IgD-negative memory B cell (primary cell): ENCODE measurements around the gene VPS4B. TPM values are rescaled to one million over a fixed set of nuclear protein-coding genes. Genes with fewer than 3 reads are reported as not detected.

ENCODE experiments used
- H3K27ac Mint-ChIP-seq, 3 donors: one replicate each; pipeline ENCODE4 v1.8.0; 2020 to 2022; ENCODE audit warnings: mild to moderate bottlenecking in 3 of 3, mixed read lengths in 3 of 3, moderate library complexity in 1 of 3
- H3K27me3 Mint-ChIP-seq: one replicate; pipeline ENCODE4 v1.8.0; 2021; ENCODE audit warnings: mixed read lengths
- H3K36me3 Mint-ChIP-seq: one replicate; pipeline ENCODE4 v1.8.0; 2020; ENCODE audit warnings: mild to moderate bottlenecking, mixed read lengths
- H3K4me1 Mint-ChIP-seq, 3 donors: one replicate each; pipeline ENCODE4 v1.8.0; 2020 to 2022; ENCODE audit warnings: mixed read lengths in 3 of 3, mild to moderate bottlenecking in 1 of 3
- H3K4me3 Mint-ChIP-seq, 4 donors: one replicate each; pipeline ENCODE4 v1.8.0; 2020 to 2022; ENCODE audit warnings: mild to moderate bottlenecking in 4 of 4, mixed read lengths in 4 of 4, moderate library complexity in 3 of 4
- H3K9me3 Mint-ChIP-seq, 3 donors: one replicate each; pipeline ENCODE4 v1.8.0; 2020 to 2021; ENCODE audit warnings: mixed read lengths in 3 of 3, mild to moderate bottlenecking in 1 of 3
- polyA plus RNA-seq: library from polyadenylated mRNA; unstranded; fragments of 300-500 nt; fragmentation: Illumina TruSeq; gene quantifications from one replicate; pipeline ENCODE4 v1.2.3, GENCODE V29; 2021

The VPS4B gene
- polyA plus RNA-seq, 1 donor from 2014 or later: 66.0 TPM

DNA sequence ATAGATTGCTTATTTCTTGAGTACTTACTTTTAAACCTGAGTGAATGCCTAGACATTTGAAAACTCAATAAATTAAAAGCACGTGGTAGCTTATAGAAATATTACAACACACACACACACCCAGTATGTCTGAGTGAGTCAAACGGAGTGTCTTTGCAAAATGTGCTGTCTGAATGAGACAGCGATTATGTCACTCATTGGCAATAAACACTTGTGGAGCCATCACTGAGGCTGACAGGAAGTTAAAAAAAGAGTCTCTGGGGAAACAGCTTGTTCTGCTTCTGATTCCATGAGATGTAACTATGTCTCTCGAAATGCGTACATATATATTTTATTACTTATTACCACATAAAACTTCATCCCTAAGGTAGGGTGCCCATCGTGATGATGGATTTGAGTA, 22.3 kb upstream of the VPS4B start:
- Mint-ChIP-seq H3K9me3 (no peaks in the 10 kb centered on the region), H3K4me3 (no peak overlapping the region), H3K27ac (peak overlapping the region in 1 of 3 donors; percentile 16)

GRCh38 chr18:63443829-63444228, 21.6 kb upstream of the VPS4B start:
- H3K27me3 Mint-ChIP-seq: no peaks in the 10 kb centered on the region
- no peaks in the 10 kb centered on the region for H3K9me3 Mint-ChIP-seq
- no peak overlapping the region for H3K27ac Mint-ChIP-seq
- no peaks in the 10 kb centered on the region for H3K36me3 Mint-ChIP-seq
- H3K4me3 Mint-ChIP-seq: peak overlapping the region in 1 of 4 donors; percentile 49
- peaks cover 8 to 13% (median 10%) of the 10 kb centered on the region in 3 donors for H3K4me1 Mint-ChIP-seq

More for the DNA sequence above, 22.3 kb upstream of the VPS4B start:
- no peaks in the 10 kb centered on the region for H3K27me3 Mint-ChIP-seq
- peaks cover 7 to 12% (median 10%) of the 10 kb centered on the region in 3 donors for H3K4me1 Mint-ChIP-seq
- H3K36me3 Mint-ChIP-seq: no peaks in the 10 kb centered on the region

GRCh38 chr18:63440881-63441280, 18.6 kb upstream of the VPS4B start:
- Mint-ChIP-seq H3K4me3 (no peak overlapping the region), H3K36me3 (no peaks in the 10 kb centered on the region), H3K27me3 (peaks cover 5% of the 10 kb centered on the region), H3K9me3 (no peaks in the 10 kb centered on the region), H3K4me1 (peaks cover 8 to 13% (median 10%) of the 10 kb centered on the region in 3 donors), H3K27ac (no peak overlapping the region)

DNA sequence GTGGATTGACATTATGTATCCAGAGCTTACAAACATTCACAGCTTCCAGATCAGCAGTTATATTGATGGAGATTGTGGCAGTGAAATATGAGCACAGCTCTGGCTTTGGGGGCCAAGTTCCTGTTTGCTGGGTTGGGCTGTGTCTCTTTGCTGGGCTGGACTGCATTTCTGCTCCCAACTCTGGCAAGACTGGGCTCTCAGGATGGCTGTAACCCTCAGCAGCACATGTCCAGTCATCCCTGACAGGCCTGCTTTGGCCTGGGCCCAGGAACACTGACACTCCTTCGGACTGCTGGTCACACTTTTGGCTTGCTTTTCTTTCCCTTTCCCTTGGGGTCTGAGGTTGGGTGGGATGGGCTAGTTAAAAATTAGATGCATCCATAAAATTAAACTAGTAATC, 17.9 kb upstream of the VPS4B start:
- no peaks in the 10 kb centered on the region for H3K36me3 Mint-ChIP-seq
- no peak overlapping the region for H3K4me3 Mint-ChIP-seq
- H3K9me3 Mint-ChIP-seq: no peaks in the 10 kb centered on the region
- H3K4me1 Mint-ChIP-seq: peaks cover 8 to 13% (median 10%) of the 10 kb centered on the region in 3 donors
- H3K27me3 Mint-ChIP-seq: peaks cover 6% of the 10 kb centered on the region
- H3K27ac Mint-ChIP-seq: no peak overlapping the region

GRCh38 chr18:63439334-63439733, 17.1 kb upstream of the VPS4B start:
- no peak overlapping the region for H3K27ac Mint-ChIP-seq
- peaks cover 6% of the 10 kb centered on the region for H3K27me3 Mint-ChIP-seq
- no peaks in the 10 kb centered on the region for H3K36me3 Mint-ChIP-seq
- no peak overlapping the region for H3K4me3 Mint-ChIP-seq
- H3K4me1 Mint-ChIP-seq: peaks cover under 1 to 5% (median 1%) of the 10 kb centered on the region in 3 donors
- H3K9me3 Mint-ChIP-seq: no peaks in the 10 kb centered on the region

- peaks cover 8% of the 10 kb centered on the region for H3K27me3 Mint-ChIP-seq
- peaks cover 0 to 2% (median 1%) of the 10 kb centered on the region in 3 donors for H3K4me1 Mint-ChIP-seq
- H3K27ac Mint-ChIP-seq: peak overlapping the region in 1 of 3 donors; percentile 16
- H3K36me3 Mint-ChIP-seq: no peaks in the 10 kb centered on the region
- no peaks in the 10 kb centered on the region for H3K9me3 Mint-ChIP-seq
- H3K4me3 Mint-ChIP-seq: no peak overlapping the region
Observed at GRCh38 chr18:63438181-63438580, 15.9 kb upstream of the VPS4B start.

GRCh38 chr18:63433334-63433866, 11.1 kb upstream of the VPS4B start:
- peaks cover 17% of the 10 kb centered on the region for H3K27me3 Mint-ChIP-seq
- H3K36me3 Mint-ChIP-seq: no peaks in the 10 kb centered on the region
- H3K9me3 Mint-ChIP-seq: no peaks in the 10 kb centered on the region
- no peaks in the 10 kb centered on the region for H3K4me1 Mint-ChIP-seq
- peak overlapping the region in 1 of 3 donors; percentile 54 for H3K27ac Mint-ChIP-seq
- H3K4me3 Mint-ChIP-seq: no peak overlapping the region

GRCh38 chr18:63431180-63431579, 8.9 kb upstream of the VPS4B start:
- no peaks in the 10 kb centered on the region for H3K4me1 Mint-ChIP-seq
- peaks cover 15% of the 10 kb centered on the region for H3K27me3 Mint-ChIP-seq
- no peaks in the 10 kb centered on the region for H3K36me3 Mint-ChIP-seq
- H3K27ac Mint-ChIP-seq: no peak overlapping the region
- H3K4me3 Mint-ChIP-seq: no peak overlapping the region
- no peaks in the 10 kb centered on the region for H3K9me3 Mint-ChIP-seq

DNA sequence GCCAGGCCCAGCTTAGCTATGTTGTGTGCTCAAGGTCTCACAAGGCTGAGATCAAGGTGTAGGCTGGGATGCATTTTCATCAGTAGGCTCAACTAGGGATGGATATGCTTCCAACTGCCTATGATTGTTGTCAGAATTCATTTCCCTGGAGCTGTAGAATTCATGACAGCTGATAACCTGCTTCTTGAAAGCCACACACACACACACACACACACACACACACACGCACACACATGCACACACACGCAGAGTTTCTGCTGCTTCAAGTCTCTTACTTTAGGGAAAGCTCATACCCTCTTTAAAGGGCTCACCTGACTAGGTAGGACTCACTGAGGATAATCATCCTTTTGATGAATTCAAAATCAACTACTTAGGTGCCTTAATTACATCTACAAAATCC, 8.2 kb upstream of the VPS4B start:
- Mint-ChIP-seq H3K4me3 (no peak overlapping the region), H3K4me1 (no peaks in the 10 kb centered on the region), H3K9me3 (no peaks in the 10 kb centered on the region), H3K27ac (no peak overlapping the region), H3K36me3 (no peaks in the 10 kb centered on the region), H3K27me3 (peaks cover 16% of the 10 kb centered on the region)

DNA sequence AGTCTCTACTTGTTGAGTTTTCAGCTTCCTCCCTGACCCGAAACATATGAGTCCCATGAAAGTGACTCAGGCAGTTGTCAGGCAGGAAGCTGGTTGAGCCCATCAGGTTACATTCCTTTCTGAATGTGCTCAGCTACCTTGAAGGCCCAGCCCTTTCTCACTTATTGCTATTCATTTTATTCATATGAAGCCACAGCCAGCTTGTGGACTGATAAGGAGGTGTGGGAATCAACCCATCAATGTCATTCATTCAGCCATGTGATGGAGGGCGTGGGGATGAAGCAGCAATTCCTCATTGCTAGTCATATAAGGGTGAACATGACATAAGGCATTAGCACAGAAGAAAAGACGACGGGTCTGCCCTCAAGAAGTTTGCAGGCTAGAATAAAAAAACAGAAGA, 5.3 kb upstream of the VPS4B start:
- H3K4me3 Mint-ChIP-seq: no peak overlapping the region
- no peaks in the 10 kb centered on the region for H3K9me3 Mint-ChIP-seq
- peaks cover 5 to 11% (median 10%) of the 10 kb centered on the region in 3 donors for H3K4me1 Mint-ChIP-seq
- H3K36me3 Mint-ChIP-seq: no peaks in the 10 kb centered on the region
- no peak overlapping the region for H3K27ac Mint-ChIP-seq
- H3K27me3 Mint-ChIP-seq: peaks cover 13% of the 10 kb centered on the region

DNA sequence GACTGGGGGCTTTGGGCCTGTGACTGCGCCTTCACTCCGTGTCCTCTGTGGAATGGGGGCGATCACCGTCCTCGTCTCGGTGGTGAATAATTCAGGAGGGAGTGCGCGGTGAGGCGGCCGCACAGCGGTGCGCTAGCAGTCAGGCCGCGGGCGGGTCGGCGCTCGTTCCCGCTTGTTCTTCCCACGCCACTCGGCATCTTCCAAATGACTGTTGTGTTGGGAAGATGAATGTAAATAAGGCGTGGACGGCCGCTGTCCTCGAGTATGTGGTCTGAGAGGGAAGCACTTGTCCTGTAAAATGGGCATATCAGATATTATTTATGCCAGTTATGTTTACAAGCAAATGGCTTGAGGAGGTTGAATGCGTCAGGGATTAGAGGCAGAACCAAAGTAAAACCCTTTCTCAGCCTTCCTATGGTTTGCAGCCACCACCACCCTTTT, 608 bp upstream of the VPS4B start:
- Mint-ChIP-seq H3K27me3 (peaks cover 3% of the 10 kb centered on the region), H3K9me3 (no peaks in the 10 kb centered on the region), H3K27ac (peak overlapping the region; percentile 91 to 100 (median 98)), H3K36me3 (peaks cover 2% of the 10 kb centered on the region), H3K4me1 (peaks cover 17 to 26% (median 23%) of the 10 kb centered on the region in 3 donors), H3K4me3 (peak overlapping the region; percentile 90 to 100 (median 98))

DNA sequence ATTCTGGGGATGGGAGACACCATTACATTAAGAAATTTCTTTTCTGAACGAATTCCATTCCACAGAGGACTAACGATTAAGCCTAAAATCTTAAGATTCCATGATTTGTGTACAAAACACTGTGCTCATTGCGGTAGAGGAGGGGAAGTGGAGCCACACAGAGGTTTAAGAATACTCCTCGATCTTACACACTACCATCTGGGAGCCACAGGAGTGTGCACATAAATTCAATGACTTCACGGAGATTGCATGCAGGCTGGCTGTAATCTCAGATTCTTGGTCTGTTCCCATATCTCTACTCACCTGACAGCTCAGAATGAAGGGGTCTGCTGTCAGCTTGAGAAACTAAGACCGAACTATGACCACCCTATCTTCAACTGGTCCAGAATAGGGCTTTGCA, 762 bp downstream of the VPS4B start:
- Mint-ChIP-seq H3K4me3 (peak overlapping the region; percentile 90 to 100 (median 98)), H3K27me3 (peaks cover 3% of the 10 kb centered on the region), H3K27ac (peak overlapping the region; percentile 91 to 100 (median 98)), H3K9me3 (no peaks in the 10 kb centered on the region), H3K36me3 (peaks cover 2% of the 10 kb centered on the region), H3K4me1 (peaks cover 17 to 26% (median 23%) of the 10 kb centered on the region in 3 donors)

DNA sequence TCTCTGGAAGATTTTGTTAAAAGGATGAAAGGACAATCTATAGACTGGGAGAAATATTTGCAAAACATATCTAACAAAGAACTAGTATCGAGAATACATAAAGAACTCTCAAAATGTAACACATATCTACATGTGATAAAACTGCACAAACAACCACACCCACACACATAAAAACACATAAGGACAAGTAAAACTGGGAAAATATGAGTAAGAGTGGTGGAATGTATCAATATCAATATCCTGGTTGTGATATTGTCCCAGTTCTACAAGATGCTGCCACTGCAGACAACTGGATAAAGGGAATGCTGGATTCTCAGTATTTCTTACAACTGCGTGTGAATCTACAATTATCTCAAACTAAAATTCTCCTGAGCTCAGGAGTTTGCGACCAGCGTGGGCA, 9.3 kb downstream of the VPS4B start:
- peaks cover 2% of the 10 kb centered on the region for H3K36me3 Mint-ChIP-seq
- H3K9me3 Mint-ChIP-seq: no peaks in the 10 kb centered on the region
- H3K4me3 Mint-ChIP-seq: no peak overlapping the region
- H3K27me3 Mint-ChIP-seq: no peaks in the 10 kb centered on the region
- no peak overlapping the region for H3K27ac Mint-ChIP-seq
- peaks cover 9% of the 10 kb centered on the region in 3 donors for H3K4me1 Mint-ChIP-seq

GRCh38 chr18:63410792-63411191, 11.5 kb downstream of the VPS4B start:
- no peaks in the 10 kb centered on the region for H3K9me3 Mint-ChIP-seq
- H3K4me3 Mint-ChIP-seq: no peak overlapping the region
- no peaks in the 10 kb centered on the region for H3K27me3 Mint-ChIP-seq
- H3K36me3 Mint-ChIP-seq: peaks cover 2% of the 10 kb centered on the region
- H3K27ac Mint-ChIP-seq: no peak overlapping the region
- H3K4me1 Mint-ChIP-seq: peaks cover 9 to 10% (median 9%) of the 10 kb centered on the region in 3 donors

DNA sequence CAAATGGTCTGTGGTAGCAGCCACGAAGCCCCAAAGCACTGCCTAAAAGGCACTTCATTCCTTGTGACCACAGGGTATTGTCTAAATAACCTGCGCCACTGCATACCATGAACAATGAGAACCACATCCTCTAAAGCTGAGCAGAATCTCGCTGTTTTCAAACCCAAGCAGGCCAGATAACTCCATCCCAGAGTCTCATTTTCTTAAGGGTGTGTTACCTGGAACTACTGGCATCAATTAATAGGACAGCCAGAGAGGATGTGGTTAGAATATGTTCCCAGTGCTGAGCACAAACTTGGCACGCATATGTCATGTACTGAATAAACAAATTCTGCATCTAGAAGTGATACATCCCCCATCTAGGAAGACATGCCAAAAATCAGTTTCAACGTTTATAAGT, 13.0 kb downstream of the VPS4B start:
- Mint-ChIP-seq H3K4me1 (peaks cover 6 to 9% (median 7%) of the 10 kb centered on the region in 3 donors), H3K27me3 (no peaks in the 10 kb centered on the region), H3K27ac (no peak overlapping the region), H3K9me3 (no peaks in the 10 kb centered on the region), H3K36me3 (peaks cover 2% of the 10 kb centered on the region), H3K4me3 (no peak overlapping the region)

GRCh38 chr18:63407734-63408133, 14.5 kb downstream of the VPS4B start:
- Mint-ChIP-seq H3K4me3 (no peak overlapping the region), H3K27me3 (no peaks in the 10 kb centered on the region), H3K27ac (no peak overlapping the region), H3K36me3 (peaks cover 4% of the 10 kb centered on the region), H3K4me1 (peaks cover 0 to 3% (median under 1%) of the 10 kb centered on the region in 3 donors), H3K9me3 (no peaks in the 10 kb centered on the region)
